ENCODE data around the gene IL21. TPM values are rescaled to one million over a fixed set of nuclear protein-coding genes. Genes with fewer than 3 reads are reported as not detected.
"Not testable (repeated sequence)": the region's sequence is repeated elsewhere in the genome, so short reads cannot be mapped to it uniquely, and the experiment has no call there.

Gene IL21
- total RNA-seq, 1 experiment from 2014 or later, result not detected

GRCh38 chr4:122657553-122657952 is 36.7 kb upstream of the IL21 start:
- CTCF ChIA-PET, result no interaction called here
- no peaks in the 10 kb centered on the region; the same call in none of the 2 replicates for H3K27me3 Mint-ChIP-seq (ENCODE audit: low read depth)
- ATAC-seq, result no peak
- no peak overlapping the region for H3K4me3 Mint-ChIP-seq
- no peaks in the 10 kb centered on the region for H3K36me3 Mint-ChIP-seq
- H3K4me1 Mint-ChIP-seq, result no peaks in the 10 kb centered on the region
- POLR2A ChIA-PET, result no interaction called here
- TF ChIP-seq PRDM15 (CRISPR knock-in tag; IDR thresholded peaks at IDR 0.05) (no peak), ATF3 (CRISPR knock-in tag; conservative IDR thresholded peaks at IDR 0.05) (no peak), CBFB (CRISPR knock-in tag; IDR thresholded peaks at IDR 0.05; ENCODE audit: low read depth) (no peak), NFATC4 (CRISPR knock-in tag; IDR thresholded peaks at IDR 0.05) (no peak), CREM (CRISPR knock-in tag; IDR thresholded peaks at IDR 0.05) (no peak), PRRX2 (CRISPR knock-in tag; IDR thresholded peaks at IDR 0.05) (no peak), ZNF423 (CRISPR knock-in tag; IDR thresholded peaks at IDR 0.05) (no peak), SP1 (CRISPR knock-in tag; conservative IDR thresholded peaks at IDR 0.05) (no peak), FOXJ3 (CRISPR knock-in tag; IDR thresholded peaks at IDR 0.05; ENCODE audit: borderline replicate concordance) (no peak), SMAD3 (CRISPR knock-in tag; IDR thresholded peaks at IDR 0.05; ENCODE audit: borderline replicate concordance) (no peak), KAT7 (CRISPR knock-in tag; IDR thresholded peaks at IDR 0.05; ENCODE audit: borderline replicate concordance) (no peak), TP53 (CRISPR knock-in tag; IDR thresholded peaks at IDR 0.05) (no peak), ZBTB21 (CRISPR knock-in tag; IDR thresholded peaks at IDR 0.05; ENCODE audit: borderline replicate concordance) (no peak), NR1H2 (CRISPR knock-in tag; IDR thresholded peaks at IDR 0.05) (no peak), ZNF416 (CRISPR knock-in tag; IDR thresholded peaks at IDR 0.05) (no peak)
- no peak overlapping the region for H3K27ac Mint-ChIP-seq
- H3K9me3 Mint-ChIP-seq, result peaks cover 12% of the 10 kb centered on the region
- DNase-seq (ENCODE audit: low spot score), result no peak

- H3K4me1 Mint-ChIP-seq; H3K27ac Mint-ChIP-seq; ATAC-seq; CTCF ChIA-PET; H3K36me3 Mint-ChIP-seq; H3K4me3 Mint-ChIP-seq; POLR2A ChIA-PET; H3K27me3 Mint-ChIP-seq (ENCODE audit: low read depth); DNase-seq (ENCODE audit: low spot score): not testable (repeated sequence)
- H3K9me3 Mint-ChIP-seq, result peaks cover 12% of the 10 kb centered on the region
These were observed 35.7 kb upstream of the IL21 start for GRCh38 chr4:122656583-122656982.

GRCh38 chr4:122652379-122652778 is 31.5 kb upstream of the IL21 start:
- no peak overlapping the region for H3K4me3 Mint-ChIP-seq
- no peaks in the 10 kb centered on the region for H3K4me1 Mint-ChIP-seq
- no peaks in the 10 kb centered on the region; the same call in 1 of the 2 replicates for H3K27me3 Mint-ChIP-seq (ENCODE audit: low read depth)
- no peak for TF ChIP-seq JAZF1 (CRISPR knock-in tag; IDR thresholded peaks at IDR 0.05)
- no peak for TF ChIP-seq ZMAT4 (CRISPR knock-in tag; IDR thresholded peaks at IDR 0.05)
- peak; percentile 25; the same call in 1 of the 2 replicates for TF ChIP-seq CTCF (IDR thresholded peaks at IDR 0.05)
- ChIA-PET POLR2A (no interaction called here), CTCF (no interaction called here)
- DNase-seq (ENCODE audit: low spot score) (peak; percentile 30), ATAC-seq (no peak)
- H3K36me3 Mint-ChIP-seq, result no peaks in the 10 kb centered on the region
- H3K9me3 Mint-ChIP-seq, result peaks cover 11% of the 10 kb centered on the region
- H3K27ac Mint-ChIP-seq, result no peak overlapping the region
